Nephron progenitor cell (in vitro differentiated cells): ENCODE measurements around the gene CDK11A.
A peak's percentile ranks its signal among the peaks of the same experiment; 100 is the strongest.

Experiments
- DNase-seq: peaks from one replicate; pipeline ENCODE4 v3.0.0; 2021
- H3K27ac Mint-ChIP-seq: 2 replicates; pipeline ENCODE4 v1.8.0; 2021; ENCODE audit warnings: mild to moderate bottlenecking, moderate library complexity, mixed read lengths
- H3K27me3 Mint-ChIP-seq: 2 replicates; pipeline ENCODE4 v1.8.0; 2021; ENCODE audit warnings: mild to moderate bottlenecking, low read depth, mixed read lengths; ENCODE audit not compliant: poor library complexity
- H3K36me3 Mint-ChIP-seq: 2 replicates; pipeline ENCODE4 v1.8.0; 2021; ENCODE audit warnings: low read depth, mixed read lengths
- H3K4me1 Mint-ChIP-seq: 2 replicates; pipeline ENCODE4 v1.8.0; 2021; ENCODE audit warnings: mixed read lengths
- H3K4me3 Mint-ChIP-seq: 2 replicates; pipeline ENCODE4 v1.8.0; 2021; ENCODE audit warnings: mild to moderate bottlenecking, moderate library complexity, mixed read lengths
- H3K9me3 Mint-ChIP-seq: 2 replicates; pipeline ENCODE4 v1.8.0; 2021; ENCODE audit warnings: mild to moderate bottlenecking, moderate library complexity, mixed read lengths
- CTCF ChIP-seq: fragments of 200-600 bp; sonication (generic); IDR thresholded peaks from 2 replicates; pipeline ENCODE4 v1.5.0; 2021; ENCODE audit warnings: antibody characterized with exemption

The CDK11A gene

GRCh38 chr1:1764876-1765470 is 40.8 kb upstream of the CDK11A start:
- Mint-ChIP-seq H3K27me3 (no peaks in the 10 kb centered on the region), H3K27ac (no peak overlapping the region), H3K9me3 (peaks cover 23% of the 10 kb centered on the region), H3K4me3 (no peak overlapping the region), H3K4me1 (peaks cover 8% of the 10 kb centered on the region), H3K36me3 (peaks cover 46% of the 10 kb centered on the region)
- no peak for TF ChIP-seq CTCF
- no peak for DNase-seq

GRCh38 chr1:1763657-1764621 is 39.8 kb upstream of the CDK11A start:
- peaks cover 8% of the 10 kb centered on the region for H3K4me1 Mint-ChIP-seq
- peak overlapping the region; percentile 67 for H3K27ac Mint-ChIP-seq
- no peak for DNase-seq
- H3K27me3 Mint-ChIP-seq: no peaks in the 10 kb centered on the region
- no peak overlapping the region for H3K4me3 Mint-ChIP-seq
- no peak for TF ChIP-seq CTCF
- peaks cover 35% of the 10 kb centered on the region for H3K36me3 Mint-ChIP-seq
- H3K9me3 Mint-ChIP-seq: peaks cover 15% of the 10 kb centered on the region

- no peak overlapping the region for H3K27ac Mint-ChIP-seq
- no peak for TF ChIP-seq CTCF
- no peak for DNase-seq
- H3K4me3 Mint-ChIP-seq: no peak overlapping the region
- peaks cover 14% of the 10 kb centered on the region for H3K36me3 Mint-ChIP-seq
- peaks cover 8% of the 10 kb centered on the region for H3K4me1 Mint-ChIP-seq
- H3K9me3 Mint-ChIP-seq: no peaks in the 10 kb centered on the region
- no peaks in the 10 kb centered on the region for H3K27me3 Mint-ChIP-seq
Measured at GRCh38 chr1:1761504-1762376, 37.6 kb upstream of the CDK11A start.

GRCh38 chr1:1760715-1761114 is 36.6 kb upstream of the CDK11A start:
- no peak overlapping the region for H3K4me3 Mint-ChIP-seq
- peaks cover 8% of the 10 kb centered on the region for H3K4me1 Mint-ChIP-seq
- H3K27ac Mint-ChIP-seq: no peak overlapping the region
- H3K27me3 Mint-ChIP-seq: no peaks in the 10 kb centered on the region
- no peak for DNase-seq
- peaks cover 14% of the 10 kb centered on the region for H3K36me3 Mint-ChIP-seq
- H3K9me3 Mint-ChIP-seq: no peaks in the 10 kb centered on the region
- TF ChIP-seq CTCF: no peak

- no peak for DNase-seq
- no peak for TF ChIP-seq CTCF
- no peak overlapping the region for H3K27ac Mint-ChIP-seq
- no peaks in the 10 kb centered on the region for H3K9me3 Mint-ChIP-seq
- H3K4me1 Mint-ChIP-seq: peaks cover 8% of the 10 kb centered on the region
- H3K4me3 Mint-ChIP-seq: no peak overlapping the region
- H3K36me3 Mint-ChIP-seq: peaks cover 14% of the 10 kb centered on the region
- no peaks in the 10 kb centered on the region for H3K27me3 Mint-ChIP-seq
Measured at GRCh38 chr1:1760345-1760650, 36.1 kb upstream of the CDK11A start.
